ENCODE results near the gene LRPAP1.
"Not testable (repeated sequence)": the region's sequence is repeated elsewhere in the genome, so short reads cannot be mapped to it uniquely, and the experiment has no call there.

LRPAP1 gene

GRCh38 chr4:3559381-3560290, 27.4 kb upstream of the LRPAP1 start:
- DNase-seq: not testable (repeated sequence)

GRCh38 chr4:3558514-3558836, 26.3 kb upstream of the LRPAP1 start:
- DNase-seq: not testable (repeated sequence)

GRCh38 chr4:3557676-3558513, 25.7 kb upstream of the LRPAP1 start:
- not testable (repeated sequence) for DNase-seq

GRCh38 chr4:3557088-3557492, 24.9 kb upstream of the LRPAP1 start:
- not testable (repeated sequence) for DNase-seq

- not testable (repeated sequence) for DNase-seq
Observed at GRCh38 chr4:3556244-3556867, 24.1 kb upstream of the LRPAP1 start.

GRCh38 chr4:3555459-3556070, 23.3 kb upstream of the LRPAP1 start:
- DNase-seq: not testable (repeated sequence)

GRCh38 chr4:3551366-3551765, 19.1 kb upstream of the LRPAP1 start:
- DNase-seq: not testable (repeated sequence)

GRCh38 chr4:3550792-3551325, 18.6 kb upstream of the LRPAP1 start:
- not testable (repeated sequence) for DNase-seq

GRCh38 chr4:3550041-3550440, 17.8 kb upstream of the LRPAP1 start:
- DNase-seq: not testable (repeated sequence)

- not testable (repeated sequence) for DNase-seq
Observed at GRCh38 chr4:3549694-3550001, 17.4 kb upstream of the LRPAP1 start.

GRCh38 chr4:3548991-3549693, 16.9 kb upstream of the LRPAP1 start:
- not testable (repeated sequence) for DNase-seq

- DNase-seq: not testable (repeated sequence)
Observed at GRCh38 chr4:3546721-3547120, 14.5 kb upstream of the LRPAP1 start.

- DNase-seq: not testable (repeated sequence)
Observed at GRCh38 chr4:3545351-3545750, 13.1 kb upstream of the LRPAP1 start.

GRCh38 chr4:3544259-3545025, 12.2 kb upstream of the LRPAP1 start:
- DNase-seq: not testable (repeated sequence)

- DNase-seq: not testable (repeated sequence)
Observed at GRCh38 chr4:3543415-3543814, 11.2 kb upstream of the LRPAP1 start.

- not testable (repeated sequence) for DNase-seq
Observed at GRCh38 chr4:3538906-3539305, 6.7 kb upstream of the LRPAP1 start.

GRCh38 chr4:3535812-3536211, 3.6 kb upstream of the LRPAP1 start:
- DNase-seq: not testable (repeated sequence)

GRCh38 chr4:3533423-3533820, 1.2 kb upstream of the LRPAP1 start:
- DNase-seq: no peak

- DNase-seq: no peak
Observed at GRCh38 chr4:3532751-3533422, 665 bp upstream of the LRPAP1 start.

GRCh38 chr4:3531318-3531878, 824 bp downstream of the LRPAP1 start:
- no peak for DNase-seq
